HepG2 (cell line): ENCODE data around the gene TRH. TPM values are rescaled to one million over a fixed set of nuclear protein-coding genes. Genes with fewer than 3 reads are reported as not detected.

Experiments used
- ATAC-seq: fragments of 200-7000 bp; cut with Tn5 transposase; 3 replicates; pipeline ENCODE4 v1.9.1; 2020; ENCODE audit warnings: mild to moderate bottlenecking, moderate library complexity
- BruUV-seq: library from RNA; stranded (reverse); fragments of 400-500 nt; replicated peaks from 2 replicates; lab custom pipeline; 2021; lab: Mats Ljungman, UMichigan
- CTCF ChIA-PET: fragments of 300-600 bp; formaldehyde crosslinking; extraction: SDS; loops from one replicate; lab custom pipeline; 2021; ENCODE audit warnings: low total read pairs, inconsistent platforms, low intra/inter-chr PET ratio; lab: Yijun Ruan, JAX
- POLR2A ChIA-PET: fragments of 350-600 bp; sonication (Branson Sonifier 250); formaldehyde crosslinking; loops from one replicate; lab custom pipeline; 2020; ENCODE audit warnings: antibody characterized with exemption, inconsistent platforms; lab: Yijun Ruan, JAX
- DNase-seq: peaks from one replicate; pipeline ENCODE4 v3.0.0-alpha.2; 2015; ENCODE audit warnings: low spot score
- FAIRE-seq: peaks from 3 replicates; lab custom pipeline; 2011; peaks lifted over from hg19 to GRCh38; lab: Jason Lieb, UNC
- H2AFZ ChIP-seq: one replicate; pipeline ENCODE4 v1.6.1; 2011; ENCODE audit warnings: low read length, inconsistent platforms
- H3K27ac ChIP-seq: fragments of 300-600 bp; 3 replicates; pipeline ENCODE4 v1.8.0; 2011; ENCODE audit warnings: mixed run types, mild to moderate bottlenecking, mixed read lengths, low read length, inconsistent platforms; ENCODE audit not compliant: insufficient read depth; ENCODE audit errors: extremely low read length
- H3K27me3 ChIP-seq, 2 experiments: fragments of 200-600 bp in 1 of 2; 2 replicates in 1 of 2; 3 replicates in 1 of 2; pipeline versions ENCODE4 v1.6.0 to v1.8.0; 2011; ENCODE audit warnings: low read length in 2 of 2, mild to moderate bottlenecking in 2 of 2, moderate library complexity in 2 of 2, inconsistent platforms in 1 of 2; ENCODE audit not compliant: insufficient read depth in 2 of 2, control insufficient read depth in 1 of 2
- H3K36me3 ChIP-seq, 2 experiments: fragments of 200-600 bp in 1 of 2; replicated peaks in 1 of 2; 2 replicates in 1 of 2; 3 replicates in 1 of 2; pipeline versions ENCODE4 v1.5.1 to v1.8.0; 2011; ENCODE audit warnings: low read length in 2 of 2, inconsistent platforms in 1 of 2; ENCODE audit not compliant: insufficient read depth in 2 of 2, control insufficient read depth in 1 of 2
- H3K4me1 ChIP-seq: 2 replicates; pipeline ENCODE4 v1.5.1; 2012; ENCODE audit warnings: low read length, inconsistent platforms; ENCODE audit not compliant: insufficient read depth
- H3K4me2 ChIP-seq: 2 replicates; pipeline ENCODE4 v1.6.0; 2011; ENCODE audit warnings: low read depth, low read length, inconsistent platforms
- H3K4me3 ChIP-seq, 3 experiments: fragments of 200-600 bp in 1 of 3; sonication (generic), shearing (Covaris generic) in 1 of 3; replicated peaks in 1 of 3; 2 replicates each; pipeline ENCODE4 v1.5.1; 2011 to 2016; ENCODE audit warnings: low read length in 3 of 3, inconsistent platforms in 2 of 3, low read depth in 2 of 3, mild to moderate bottlenecking in 2 of 3, control low read depth in 1 of 3, mixed read lengths in 1 of 3; ENCODE audit not compliant: insufficient read depth in 1 of 3
- H3K79me2 ChIP-seq: one replicate; pipeline ENCODE4 v1.6.1; 2011; ENCODE audit warnings: low read length, inconsistent platforms; ENCODE audit not compliant: insufficient read depth
- H3K9ac ChIP-seq: 2 replicates; pipeline ENCODE4 v1.6.0; 2011; ENCODE audit warnings: mild to moderate bottlenecking, low read depth, low read length, inconsistent platforms; ENCODE audit not compliant: insufficient read depth
- H3K9me3 ChIP-seq: 2 replicates; pipeline ENCODE4 v1.5.1; 2012; ENCODE audit warnings: mild to moderate bottlenecking, low read length
- H4K20me1 ChIP-seq: 2 replicates; pipeline ENCODE4 v1.6.0; 2011; ENCODE audit warnings: inconsistent platforms, mild to moderate bottlenecking, low read length, moderate library complexity; ENCODE audit not compliant: insufficient read depth
- CBX5 ChIP-seq: sonication (generic); formaldehyde crosslinking; IDR thresholded peaks from 2 replicates; pipeline ENCODE4 v1.4.0; 2020; ENCODE audit warnings: missing genetic modification reagents, borderline replicate concordance
- CCDC6 ChIP-seq: sonication (generic); formaldehyde crosslinking; IDR thresholded peaks from 2 replicates; pipeline ENCODE4 v1.8.1; 2022; ENCODE audit warnings: mild to moderate bottlenecking, missing genetic modification reagents, moderate library complexity
- CHCHD3 ChIP-seq: sonication (generic); formaldehyde crosslinking; IDR thresholded peaks from 2 replicates; pipeline ENCODE4 v1.8.0; 2022; ENCODE audit warnings: mild to moderate bottlenecking, missing genetic modification reagents, moderate library complexity
- CREB1 ChIP-seq, 2 experiments: fragments of 450-650 bp in 1 of 2; IDR thresholded peaks; 2 replicates each; pipeline ENCODE4 v1.6.1; 2016 to 2017; ENCODE audit warnings: control low read depth in 1 of 2, mild to moderate bottlenecking in 1 of 2, missing compliant biosample characterization in 1 of 2, missing genetic modification characterization in 1 of 2
- CTCF ChIP-seq: sonication (generic); formaldehyde crosslinking; IDR thresholded peaks from 2 replicates; pipeline ENCODE4 v1.5.0; 2020; ENCODE audit warnings: mild to moderate bottlenecking, missing genetic modification reagents, moderate library complexity
- FOXO4 ChIP-seq: sonication (generic); formaldehyde crosslinking; conservative IDR thresholded peaks from 2 replicates; pipeline ENCODE4 v1.8.1; 2023; ENCODE audit warnings: missing genetic modification reagents
- GPBP1L1 ChIP-seq: sonication (generic); formaldehyde crosslinking; IDR thresholded peaks from 2 replicates; pipeline ENCODE4 v1.5.0; 2020; ENCODE audit warnings: mild to moderate bottlenecking, missing genetic modification reagents
- HNF4A ChIP-seq: sonication (generic); formaldehyde crosslinking; IDR thresholded peaks from 2 replicates; pipeline ENCODE4 v1.4.0; 2020; ENCODE audit warnings: missing genetic modification reagents
- ZNF333 ChIP-seq: sonication (generic); formaldehyde crosslinking; IDR thresholded peaks from 2 replicates; pipeline ENCODE4 v1.4.0; 2020; ENCODE audit warnings: mild to moderate bottlenecking, missing genetic modification reagents, borderline replicate concordance
- ZNF441 ChIP-seq: sonication (generic); formaldehyde crosslinking; IDR thresholded peaks from 2 replicates; pipeline ENCODE4 v1.7.0; 2021; ENCODE audit warnings: missing genetic modification reagents, borderline replicate concordance
- ZNF501 ChIP-seq: sonication (generic); formaldehyde crosslinking; IDR thresholded peaks from 2 replicates; pipeline ENCODE4 v1.5.1; 2020; ENCODE audit warnings: mild to moderate bottlenecking, moderate library complexity, missing genetic modification reagents
- ZNF660 ChIP-seq: sonication (generic); formaldehyde crosslinking; IDR thresholded peaks from 2 replicates; pipeline ENCODE4 v1.5.1; 2020; ENCODE audit warnings: mild to moderate bottlenecking, low read depth, missing genetic modification reagents, borderline replicate concordance
- ZNF740 ChIP-seq: sonication (generic); formaldehyde crosslinking; IDR thresholded peaks from 2 replicates; pipeline ENCODE4 v1.4.0; 2020; ENCODE audit warnings: missing genetic modification reagents
- ZNF770 ChIP-seq: sonication (generic); formaldehyde crosslinking; IDR thresholded peaks from 2 replicates; pipeline ENCODE4 v1.5.0; 2020; ENCODE audit warnings: mild to moderate bottlenecking, missing genetic modification reagents
- WGBS: methylation state at CpG from one replicate; pipeline ENCODE4 v1.1.6; 2017; ENCODE audit warnings: low lambda C conversion rate; 5-methylcytosine and 5-hydroxymethylcytosine counted together
- in situ Hi-C: cut with HindIII; loops from 2 replicates; pipeline ENCODE4 v1.10.0; 2017; ENCODE audit warnings: low pct_unique_long_range_greater_than_20kb; ENCODE audit not compliant: extremely low pct_ligation_motif_present
- intact Hi-C: fragments of 100-400 bp; cut with micrococcal nuclease; formaldehyde crosslinking; loops from one replicate; pipeline ENCODE4 v1.10.0; 2022; ENCODE audit not compliant: unreplicated experiment
- polyA plus RNA-seq, 8 experiments: library from polyadenylated mRNA; depleted of rRNA in 3 of 8; stranded (reverse) in 7 of 8; unstranded in 1 of 8; fragments of >200 nt; fragmentation: Illumina TruSeq in 4 of 8; extraction: Trizol in 4 of 8; gene quantifications; 2 replicates each; pipeline versions ENCODE4 v1.2.1 to v1.2.3, GENCODE V29; 2011 to 2016; ENCODE audit warnings: low read depth in 4 of 8, missing spikeins in 1 of 8, mixed read lengths in 1 of 8; ENCODE audit not compliant: insufficient read depth in 1 of 8
- total RNA-seq, 5 experiments: library from RNA; depleted of rRNA; stranded (reverse); fragments of >200 nt; fragmentation: Illumina TruSeq; extraction: Trizol; gene quantifications; 2 replicates each; pipeline ENCODE4 v1.2.3, GENCODE V29; 2016; ENCODE audit warnings: low read depth in 1 of 5

The TRH gene
- total and polyA plus RNA-seq, 2 of the 13 experiments (the other 11 are each of a cell fraction or from before 2014, with no cell fraction given), result not detected

- TF ChIP-seq ZNF770 (peak; percentile 73), CTCF (CRISPR knock-in tag) (peak; percentile 69), ZNF501 (CRISPR knock-in tag) (peak; percentile 22; the same call in 1 of the 2 replicates)
Measured at GRCh38 chr3:129937717-129938116, 36.8 kb upstream of the TRH start (continued).

GRCh38 chr3:129938140-129938930 is 36.2 kb upstream of the TRH start:
- peaks cover 45% of the 10 kb centered on the region for H3K4me1 ChIP-seq
- H3K27me3 ChIP-seq, result peaks cover 0 to 10% of the 10 kb centered on the region in 2 experiments; a peak in 2 of 5 replicates
- no peak overlapping the region for H3K9ac ChIP-seq
- no peak overlapping the region; a peak in 1 of 6 replicates for H3K4me3 ChIP-seq
- no TSS peak for BruUV-seq
- H4K20me1 ChIP-seq, result no peaks in the 10 kb centered on the region
- H3K79me2 ChIP-seq, result no peaks in the 10 kb centered on the region
- H3K27ac ChIP-seq, result no peak overlapping the region
- peak overlapping the region; percentile 92 for H3K4me2 ChIP-seq
- CTCF ChIA-PET, result no interaction called here
- DNase-seq, result no peak
- POLR2A ChIA-PET, result no interaction called here
- no peaks in the 10 kb centered on the region for H3K9me3 ChIP-seq
- no peak for FAIRE-seq
- 0 out of 3 replicates have a peak, but pooled peaks have one; percentile 11 for ATAC-seq
- in situ Hi-C loops (loop anchor here (10.0 kb wide), 2 partner anchors 104 to 284 kb away; no protein-coding TSS in a partner anchor), intact Hi-C loops (no loop called here)
- WGBS, result 47% methylated on average over 8 of the region's 8 CpGs
- H2AFZ ChIP-seq, result no peak overlapping the region
- no peaks in the 10 kb centered on the region for H3K36me3 ChIP-seq
- TF ChIP-seq ZNF333 (CRISPR knock-in tag) (no peak), ZNF501 (CRISPR knock-in tag) (0 out of 2 replicates have a peak, but pooled peaks have one; percentile 6), ZNF740 (CRISPR knock-in tag) (no peak), FOXO4 (CRISPR knock-in tag) (no peak), CHCHD3 (CRISPR knock-in tag) (no peak), CBX5 (CRISPR knock-in tag) (no peak), CCDC6 (CRISPR knock-in tag) (no peak), ZNF660 (no peak), HNF4A (no peak), GPBP1L1 (CRISPR knock-in tag) (no peak), CREB1 (IDR thresholded peaks at IDR 0.05) (no peak), CREB1 (CRISPR knock-in tag; IDR thresholded peaks at IDR 0.05) (no peak), ZNF441 (CRISPR knock-in tag) (no peak)
